ENCODE data around the gene PPP1R3D. TPM values are rescaled to one million over a fixed set of nuclear protein-coding genes. Genes with fewer than 3 reads are reported as not detected.

Gene PPP1R3D
- total RNA-seq, 1 experiment from 2014 or later, result 2.4 TPM

DNA sequence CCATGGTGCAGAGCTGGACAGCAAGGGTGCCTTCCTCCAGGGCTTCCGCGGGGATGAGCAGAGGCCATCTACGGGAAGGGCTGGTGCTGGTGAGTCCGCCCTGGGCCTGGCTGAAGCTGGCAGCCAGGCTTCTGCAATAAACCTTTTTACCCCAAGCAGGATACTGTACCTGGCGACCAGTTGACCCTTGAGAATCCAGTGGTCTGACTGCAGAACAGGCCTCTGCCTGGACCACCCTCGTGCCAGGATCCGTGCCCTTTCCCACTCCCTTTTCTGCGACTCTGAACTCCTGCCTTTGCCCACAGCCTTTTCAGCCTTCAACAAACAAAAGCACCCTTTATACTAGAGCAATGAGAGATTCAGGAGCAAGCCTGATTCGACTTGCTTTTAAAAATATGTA is 37.0 kb upstream of the PPP1R3D start:
- H3K27ac Mint-ChIP-seq (ENCODE audit: low read depth, unreplicated experiment), result no peak overlapping the region
- no peaks in the 10 kb centered on the region for H3K27me3 Mint-ChIP-seq (ENCODE audit: insufficient read depth, unreplicated experiment)
- H3K4me3 Mint-ChIP-seq (ENCODE audit: unreplicated experiment), result no peak overlapping the region
- CTCF ChIA-PET, result interaction anchor here (0.6 to 1.2 kb wide), 2 partner anchors 23 to 378 kb away, joined by 3 read pairs; no protein-coding TSS in a partner anchor
- H3K9me3 Mint-ChIP-seq (ENCODE audit: unreplicated experiment), result no peaks in the 10 kb centered on the region
- H3K36me3 Mint-ChIP-seq (ENCODE audit: insufficient read depth, unreplicated experiment), result no peaks in the 10 kb centered on the region
- peaks cover 9% of the 10 kb centered on the region for H3K4me1 Mint-ChIP-seq (ENCODE audit: insufficient read depth, unreplicated experiment)
- intact Hi-C loops (cut with micrococcal nuclease), result no loop called here
- POLR2A ChIA-PET, result no interaction called here
- no peak for TF ChIP-seq CTCF (IDR thresholded peaks at IDR 0.05; ENCODE audit: unreplicated experiment)
- BruUV-seq (replicated peaks), result no TSS peak
- DNase-seq (ENCODE audit: unreplicated experiment), result no peak

DNA sequence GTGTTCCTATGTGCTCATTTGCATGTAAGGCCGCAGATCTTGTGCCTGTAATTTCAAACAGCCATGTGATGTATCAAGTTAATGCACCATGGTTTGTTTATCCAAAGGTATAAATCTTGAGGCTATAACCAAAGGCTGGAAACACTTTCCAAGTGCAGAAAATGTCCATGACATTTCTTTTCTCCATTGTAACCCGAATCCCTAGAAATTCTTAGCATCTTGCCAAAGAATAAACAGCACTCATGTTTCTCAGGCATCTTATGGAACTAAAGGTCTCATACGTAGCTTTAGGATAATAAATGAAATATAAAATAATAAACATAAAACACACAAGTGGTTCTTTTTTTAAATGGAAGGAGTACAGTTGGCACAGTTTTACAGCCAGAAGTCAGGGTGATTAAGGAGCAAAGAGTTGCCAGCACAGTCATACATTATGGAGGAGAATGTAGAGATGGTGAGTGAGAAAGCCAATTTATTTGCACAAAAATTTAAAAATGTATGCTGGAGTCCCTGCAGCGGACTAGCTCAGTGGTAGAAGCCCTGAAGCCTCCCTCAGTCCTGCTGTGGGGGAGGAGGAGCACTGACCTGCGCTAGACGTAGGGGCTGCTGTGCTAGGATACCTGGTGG is 36.2 kb upstream of the PPP1R3D start:
- no peaks in the 10 kb centered on the region for H3K27me3 Mint-ChIP-seq (ENCODE audit: insufficient read depth, unreplicated experiment)
- peaks cover 15% of the 10 kb centered on the region for H3K4me1 Mint-ChIP-seq (ENCODE audit: insufficient read depth, unreplicated experiment)
- intact Hi-C loops (cut with micrococcal nuclease), result no loop called here
- no peak for DNase-seq (ENCODE audit: unreplicated experiment)
- no peak overlapping the region for H3K4me3 Mint-ChIP-seq (ENCODE audit: unreplicated experiment)
- H3K36me3 Mint-ChIP-seq (ENCODE audit: insufficient read depth, unreplicated experiment), result no peaks in the 10 kb centered on the region
- ChIA-PET POLR2A (interaction anchor here (0.7 kb wide), 1 partner anchor 58 kb away, joined by 3 read pairs; no protein-coding TSS in a partner anchor), CTCF (interaction anchor here (0.6 to 1.2 kb wide), 3 partner anchors 22 to 1920 kb away, joined by 3 to 5 read pairs (median 3); no protein-coding TSS in a partner anchor)
- TF ChIP-seq CTCF (IDR thresholded peaks at IDR 0.05; ENCODE audit: unreplicated experiment), result no peak
- no peak overlapping the region for H3K27ac Mint-ChIP-seq (ENCODE audit: low read depth, unreplicated experiment)
- no peaks in the 10 kb centered on the region for H3K9me3 Mint-ChIP-seq (ENCODE audit: unreplicated experiment)
- BruUV-seq (replicated peaks), result no TSS peak

DNA sequence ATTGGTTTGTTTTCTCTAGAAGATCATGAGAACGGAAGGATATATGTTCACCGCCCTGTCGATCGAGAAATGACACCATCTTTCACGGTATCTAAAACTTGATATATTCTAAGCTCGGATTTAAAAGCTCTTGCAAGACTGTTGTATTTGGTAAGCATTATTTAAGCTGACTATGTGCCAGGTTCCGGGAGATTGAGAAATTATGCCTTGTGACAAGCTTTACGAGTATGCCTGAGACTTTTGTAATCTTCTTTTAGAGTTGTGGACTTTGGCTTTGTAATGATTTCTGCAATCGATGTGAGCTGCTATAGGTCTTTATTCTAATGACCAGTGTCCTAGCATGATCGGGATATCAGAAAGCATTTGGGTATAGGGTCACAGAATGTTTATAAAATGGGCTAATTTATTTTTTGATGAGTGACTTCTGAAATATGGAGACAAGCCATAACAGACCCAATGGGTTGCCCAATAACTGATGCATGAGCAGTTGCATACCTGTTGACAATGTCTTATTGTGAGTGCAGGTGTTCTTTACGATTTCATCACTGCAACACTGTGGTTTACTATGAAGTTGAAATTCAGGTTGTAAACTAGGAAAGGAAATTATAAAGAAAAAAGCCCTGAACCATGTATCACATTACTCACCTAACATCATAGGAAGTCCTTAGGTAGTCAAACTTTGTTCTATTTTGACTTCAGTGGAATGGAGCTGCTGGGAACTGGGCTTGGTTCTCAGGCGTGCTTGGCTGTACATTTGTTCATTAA is 32.1 kb upstream of the PPP1R3D start:
- intact Hi-C loops (cut with micrococcal nuclease), result no loop called here
- POLR2A ChIA-PET, result interaction anchor here (0.6 to 4.2 kb wide), 27 partner anchors 10 to 1503 kb away, joined by 3 to 47 read pairs (median 4); partner anchors contain the start of genes FAM217B and PPP1R3D
- peak; percentile 82 for DNase-seq (ENCODE audit: unreplicated experiment)
- BruUV-seq (replicated peaks), result no TSS peak
- CTCF ChIA-PET, result interaction anchor here (0.6 to 2.9 kb wide), 21 partner anchors 8 to 606 kb away, joined by 3 to 15 read pairs (median 4); partner anchors contain the start of genes FAM217B, PPP1R3D and SYCP2
- TF ChIP-seq CTCF (IDR thresholded peaks at IDR 0.05; ENCODE audit: unreplicated experiment), result no peak
- Mint-ChIP-seq H3K36me3 (ENCODE audit: insufficient read depth, unreplicated experiment) (no peaks in the 10 kb centered on the region), H3K27ac (ENCODE audit: low read depth, unreplicated experiment) (peak overlapping the region; percentile 80), H3K4me1 (ENCODE audit: insufficient read depth, unreplicated experiment) (peaks cover 20% of the 10 kb centered on the region), H3K9me3 (ENCODE audit: unreplicated experiment) (no peaks in the 10 kb centered on the region), H3K27me3 (ENCODE audit: insufficient read depth, unreplicated experiment) (no peaks in the 10 kb centered on the region), H3K4me3 (ENCODE audit: unreplicated experiment) (peak overlapping the region; percentile 37)

DNA sequence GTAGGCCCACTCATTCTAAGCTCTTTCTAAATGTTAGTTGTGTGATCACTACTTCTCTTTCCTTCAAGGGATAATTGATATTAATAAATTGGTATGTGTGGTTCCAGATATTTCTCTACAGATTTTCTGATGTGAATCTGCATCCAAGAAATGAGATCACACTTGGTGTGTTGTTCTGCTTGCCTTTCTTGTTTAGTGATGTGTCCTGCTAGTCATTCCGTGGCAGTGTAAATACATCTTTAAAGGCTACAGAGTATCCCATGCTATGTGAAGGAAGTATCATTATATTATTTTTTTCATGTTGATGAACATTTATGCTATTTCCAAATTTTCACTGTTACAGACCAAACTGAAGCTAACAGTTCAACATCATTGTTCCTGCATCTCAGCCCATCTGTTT is 31.3 kb upstream of the PPP1R3D start:
- Mint-ChIP-seq H3K36me3 (ENCODE audit: insufficient read depth, unreplicated experiment) (no peaks in the 10 kb centered on the region), H3K4me1 (ENCODE audit: insufficient read depth, unreplicated experiment) (peaks cover 20% of the 10 kb centered on the region), H3K4me3 (ENCODE audit: unreplicated experiment) (peak overlapping the region; percentile 37), H3K9me3 (ENCODE audit: unreplicated experiment) (no peaks in the 10 kb centered on the region), H3K27ac (ENCODE audit: low read depth, unreplicated experiment) (peak overlapping the region; percentile 80), H3K27me3 (ENCODE audit: insufficient read depth, unreplicated experiment) (no peaks in the 10 kb centered on the region)
- ChIA-PET POLR2A (interaction anchor here (0.8 to 4.2 kb wide), 16 partner anchors 10 to 1215 kb away, joined by 3 to 47 read pairs (median 6); partner anchors contain the start of genes FAM217B and PPP1R3D), CTCF (interaction anchor here (0.6 to 2.9 kb wide), 14 partner anchors 9 to 607 kb away, joined by 3 to 15 read pairs (median 4); partner anchors contain the start of genes FAM217B, PPP1R3D and SYCP2)
- no peak for TF ChIP-seq CTCF (IDR thresholded peaks at IDR 0.05; ENCODE audit: unreplicated experiment)
- DNase-seq (ENCODE audit: unreplicated experiment), result no peak
- no TSS peak for BruUV-seq (replicated peaks)
- intact Hi-C loops (cut with micrococcal nuclease), result no loop called here

All from MCF 10A (cell line).